PFSK-1 (cell line): Measurements from ENCODE around the gene ZNF497.

Experiments
- REST ChIP-seq, 2 experiments: IDR thresholded peaks; 2 replicates each; pipeline versions ENCODE4 v1.6.1 to v1.8.0; 2011 to 2012; ENCODE audit warnings: low read depth in 2 of 2, low read length in 2 of 2, control low read depth in 1 of 2, inconsistent platforms in 1 of 2, mild to moderate bottlenecking in 1 of 2, moderate library complexity in 1 of 2; ENCODE audit not compliant: insufficient read depth in 1 of 2
- TAF1 ChIP-seq: IDR thresholded peaks from 2 replicates; pipeline ENCODE4 v1.6.1; 2012; ENCODE audit warnings: low read length, control low read depth, borderline replicate concordance; ENCODE audit not compliant: insufficient read depth

GRCh38 chr19:58382997-58383603 lies 20.5 kb upstream of the ZNF497 start:
- TF ChIP-seq REST (IDR thresholded peaks at IDR 0.05; ENCODE audit: insufficient read depth in 1 of 2, low read depth in 2 of 2, low read length in 2 of 2) (no peak), TAF1 (no peak)
